GM19468 (cell line): ENCODE measurements around the gene CATSPER3.

Experiments
- ATAC-seq: cut with Tn5 transposase; IDR thresholded peaks from one replicate; pipeline ENCODE4 v1.9.1; 2021; ENCODE audit warnings: mild to moderate bottlenecking, moderate library complexity, moderate number of reproducible peaks; ENCODE audit not compliant: unreplicated experiment; ENCODE audit errors: extremely low read depth

The CATSPER3 gene

DNA sequence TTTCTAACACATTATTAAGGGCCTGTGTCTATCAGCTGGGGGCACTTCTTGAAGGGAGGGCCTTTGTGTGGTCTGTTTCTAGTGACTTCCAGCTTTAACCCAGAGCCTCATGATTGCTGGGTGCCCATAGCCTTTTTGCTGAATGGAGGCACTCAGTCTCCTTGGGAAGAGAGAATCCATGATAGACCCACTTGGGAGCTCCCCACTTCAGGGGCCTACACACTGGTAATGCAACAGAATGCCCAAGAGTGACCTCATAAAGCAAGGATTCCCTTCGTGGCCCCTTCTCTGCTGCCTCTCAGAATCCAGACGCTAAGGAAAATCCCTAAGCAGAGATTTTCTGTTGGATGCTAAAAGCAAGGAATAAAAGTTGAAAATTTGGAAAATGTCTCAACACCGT, at the start of gene CATSPER3:
TSS of gene CATSPER3 (plus strand) at position 301 of the 400 bp plus-strand sequence. CDS start at position 386, 85 bp downstream.
- ATAC-seq, result no peak

DNA sequence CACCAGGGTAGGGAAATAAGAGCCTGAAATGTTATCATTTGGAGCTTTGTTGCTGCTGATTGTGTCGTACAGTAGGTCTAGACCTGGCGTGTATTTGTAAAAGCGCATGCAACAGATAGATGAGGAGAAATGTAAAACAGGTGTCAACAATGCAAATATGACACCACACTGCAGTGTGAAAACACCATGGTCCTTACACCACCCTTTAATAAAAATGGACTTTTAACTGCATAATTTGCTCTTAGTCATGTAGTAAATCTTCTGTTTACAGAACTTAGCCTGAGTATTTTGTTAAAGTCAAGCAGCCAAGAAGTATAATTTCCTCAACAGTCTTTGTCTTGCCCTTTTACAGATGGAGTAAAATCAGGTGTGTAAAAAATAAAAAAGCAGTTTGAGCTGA, 48.8 kb upstream of the CATSPER3 start:
- no peak for ATAC-seq

DNA sequence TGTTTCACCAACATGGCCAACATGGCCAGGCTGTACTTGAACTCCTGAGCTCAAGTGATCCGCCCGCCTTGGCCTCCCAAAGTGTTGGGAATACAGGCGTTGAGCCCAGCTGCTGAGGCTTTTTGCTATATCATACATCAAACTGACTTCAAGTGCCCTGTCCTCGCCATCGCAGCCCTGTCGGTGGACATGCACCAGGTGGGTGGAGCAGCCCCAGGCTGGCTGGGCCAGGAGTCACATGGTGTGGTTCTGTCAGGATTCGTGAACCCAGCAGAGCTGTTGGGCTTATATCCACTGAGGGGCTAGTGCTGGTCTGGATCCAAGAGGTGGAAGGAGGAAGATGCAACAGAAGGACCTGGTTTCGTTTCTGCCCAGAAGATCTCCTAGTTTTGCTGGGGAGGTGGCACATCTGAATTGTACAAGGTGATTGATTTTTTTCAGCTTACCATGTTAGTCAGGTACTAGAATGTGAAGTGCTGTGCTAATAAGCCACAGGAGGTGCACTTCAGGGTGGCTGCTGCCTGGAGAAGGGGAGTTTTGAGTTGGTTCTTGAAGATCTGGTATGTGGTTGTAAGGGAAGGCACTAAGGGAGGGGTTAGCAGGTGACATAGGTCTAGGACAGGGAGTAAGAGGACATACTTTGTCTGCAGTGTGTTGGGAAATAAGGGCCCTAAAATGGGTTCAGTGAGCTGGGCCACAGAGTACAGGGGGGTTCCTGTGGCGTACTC, 46.7 kb upstream of the CATSPER3 start:
- ATAC-seq, result no peak

DNA sequence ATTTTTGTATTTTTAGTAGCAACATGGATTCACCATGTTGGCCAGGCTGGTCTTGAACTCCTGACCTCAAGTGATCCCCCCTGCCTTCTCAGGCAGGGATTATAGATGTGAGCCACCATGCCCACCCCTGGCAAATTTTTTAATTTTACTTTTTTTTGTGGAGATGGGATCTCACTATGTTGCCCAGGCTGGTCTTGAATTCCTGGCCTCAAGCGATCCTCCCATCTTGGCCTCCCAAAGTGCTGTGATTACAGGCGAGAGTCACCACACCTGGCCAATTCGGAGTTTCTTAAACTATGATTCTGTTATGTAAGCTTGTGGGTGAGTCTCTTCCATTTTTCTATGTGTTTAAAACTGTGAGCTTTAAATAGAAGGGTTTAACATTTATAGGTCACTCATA, 35.2 kb upstream of the CATSPER3 start:
- no peak for ATAC-seq

DNA sequence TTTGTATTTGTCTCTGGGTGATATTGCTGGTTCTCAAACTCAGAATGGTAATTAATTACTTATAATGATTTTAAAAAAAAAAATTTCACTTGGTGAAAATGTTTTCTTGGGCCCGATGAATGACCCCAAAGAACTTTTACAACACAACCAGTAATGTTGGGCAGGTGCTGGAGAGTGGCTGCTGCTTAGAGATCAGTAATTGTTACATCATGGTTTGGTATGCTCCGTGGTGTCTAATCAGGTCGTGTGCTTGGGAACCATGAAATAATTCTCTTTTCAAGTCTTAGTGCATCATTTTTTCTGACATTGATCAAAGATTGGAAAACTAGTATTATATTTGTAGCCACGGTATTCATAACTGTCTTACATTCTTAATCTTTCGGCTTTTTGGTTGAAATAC, 33.5 kb upstream of the CATSPER3 start:
- no peak for ATAC-seq

DNA sequence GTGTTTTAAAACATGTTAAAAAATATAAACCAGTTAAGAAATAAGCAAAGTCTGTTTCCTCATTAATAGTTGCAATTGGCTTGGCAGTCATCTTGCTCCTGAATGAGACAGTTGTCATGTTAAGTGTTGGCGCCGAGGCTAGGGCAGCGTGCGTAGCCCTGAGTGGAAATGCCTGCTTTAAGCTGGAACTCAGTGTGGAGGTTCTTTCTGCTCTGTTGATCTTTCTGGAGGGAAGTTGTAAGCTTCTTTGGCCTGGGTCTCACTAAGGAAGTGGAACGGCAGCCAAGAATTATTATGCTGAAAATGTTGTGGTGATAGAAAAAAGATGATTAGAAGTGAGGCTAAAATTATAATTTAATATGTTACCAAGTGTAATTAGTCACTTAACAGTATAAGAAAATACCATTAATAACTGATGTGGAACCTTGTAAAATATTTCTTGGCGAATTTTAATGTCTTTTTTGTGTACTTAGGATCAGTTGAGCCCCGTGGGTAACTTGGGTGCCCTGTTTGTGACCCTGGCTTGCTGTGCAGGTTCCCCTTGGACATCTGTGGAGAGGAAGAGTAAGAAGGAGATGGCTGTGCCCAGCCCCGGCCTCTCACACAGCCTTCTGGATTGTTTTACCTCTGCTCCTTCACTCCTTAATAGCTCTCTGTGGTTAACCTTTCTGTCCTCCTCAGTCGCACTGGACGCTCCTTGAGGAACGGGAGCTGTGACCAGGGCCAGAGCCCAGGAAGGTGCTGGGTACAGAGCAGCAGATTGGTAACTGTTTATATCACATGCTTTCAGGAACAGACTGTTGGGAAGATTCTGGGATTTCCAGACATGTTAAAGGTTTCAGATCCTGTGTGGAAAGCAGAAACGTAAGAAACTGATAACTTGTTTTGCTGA, 31.8 kb upstream of the CATSPER3 start:
- no peak for ATAC-seq

DNA sequence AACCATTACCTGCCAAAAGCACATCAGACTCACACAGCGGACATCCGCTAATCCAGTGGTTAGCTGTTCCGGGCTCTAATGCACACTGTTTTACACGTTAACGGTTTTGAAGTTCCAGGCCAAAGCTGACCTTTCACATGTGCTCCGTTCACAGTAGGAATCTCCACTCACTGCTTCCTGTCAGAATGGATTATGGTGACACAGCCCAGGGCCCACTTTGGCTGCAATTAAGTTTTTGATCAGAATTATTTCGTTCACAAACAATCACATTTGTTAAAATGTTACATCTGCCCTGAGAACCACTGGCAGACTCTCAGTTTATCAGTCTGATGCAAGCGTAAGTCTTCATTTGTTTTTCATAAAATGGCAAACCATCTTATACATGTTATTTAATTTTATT, 30.2 kb upstream of the CATSPER3 start:
- no peak for ATAC-seq

DNA sequence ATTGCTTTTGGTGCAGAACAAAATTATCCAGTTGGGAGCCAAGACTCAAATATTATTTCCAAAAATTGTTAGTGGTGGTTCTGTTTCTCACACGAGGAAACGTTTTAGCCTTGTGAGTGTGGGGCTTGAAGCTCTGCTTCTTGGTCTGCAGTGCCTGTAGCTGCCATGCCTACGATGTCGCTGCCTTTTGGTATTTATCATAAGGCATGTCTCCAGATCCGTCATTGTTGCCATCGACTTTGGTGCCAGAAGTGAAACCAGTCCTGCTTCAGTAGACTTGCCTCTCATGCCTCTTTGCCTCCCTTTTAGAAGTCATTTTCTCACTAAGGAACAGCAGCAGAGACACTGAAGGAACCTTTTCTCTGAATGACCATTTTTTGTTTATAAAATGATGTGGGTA, 29.7 kb upstream of the CATSPER3 start:
- no peak for ATAC-seq

DNA sequence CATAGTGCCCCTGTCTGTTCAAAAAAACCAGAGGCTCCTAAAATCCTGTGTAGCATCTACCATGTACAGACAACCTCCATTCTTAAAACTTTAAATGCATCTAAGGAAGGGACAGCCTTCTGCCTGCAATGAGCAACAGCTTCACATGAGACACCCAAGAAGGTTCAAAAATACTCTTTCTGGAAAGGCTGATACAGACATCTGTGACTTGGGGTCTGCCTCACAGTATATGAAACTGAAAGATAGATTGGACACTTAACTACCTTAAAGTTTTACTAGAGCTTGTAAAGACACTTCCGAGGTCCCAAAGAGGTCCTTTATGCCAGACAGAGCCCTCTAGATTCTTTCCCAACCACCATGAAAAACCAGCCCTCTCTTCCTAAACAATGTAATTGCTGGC, 28.2 kb upstream of the CATSPER3 start:
- ATAC-seq, result no peak

DNA sequence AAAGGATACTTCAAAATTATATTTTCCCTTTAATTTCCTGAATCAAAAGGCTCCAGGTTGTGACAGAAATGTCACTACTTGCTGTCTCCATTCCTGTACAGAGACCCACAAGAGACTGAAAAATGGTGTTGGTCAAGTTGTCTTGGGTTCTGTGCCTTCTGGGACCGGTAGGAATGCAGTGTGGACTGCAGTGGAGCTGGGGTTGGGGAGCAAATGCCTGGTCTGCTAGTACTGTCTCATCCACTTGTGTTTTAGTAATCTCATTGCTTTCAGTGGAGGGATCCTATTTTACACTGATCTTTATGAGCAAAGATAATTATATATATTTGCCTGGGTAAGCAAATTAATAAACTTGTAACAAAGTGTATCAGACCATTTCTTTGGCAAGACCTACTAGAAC, 24.2 kb upstream of the CATSPER3 start:
- no peak for ATAC-seq

DNA sequence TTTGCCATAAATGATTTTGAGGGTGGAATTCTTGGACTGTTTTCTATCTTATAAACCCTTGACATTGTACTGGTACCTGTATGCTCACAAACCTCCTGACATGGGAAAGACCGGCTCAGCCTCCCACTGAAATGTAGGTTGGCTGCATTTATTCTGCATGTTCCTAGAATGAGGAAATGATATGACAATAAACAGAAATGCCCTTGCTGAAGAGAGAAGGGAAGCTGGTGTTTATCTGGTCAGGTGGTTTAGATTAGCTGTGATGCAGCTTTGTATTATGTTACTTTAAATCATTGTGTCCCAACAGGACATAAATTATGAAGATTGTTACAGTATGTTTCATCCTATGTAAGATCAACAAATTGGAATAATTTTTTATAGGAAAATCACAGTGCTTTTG, 23.1 kb upstream of the CATSPER3 start:
- no peak for ATAC-seq

DNA sequence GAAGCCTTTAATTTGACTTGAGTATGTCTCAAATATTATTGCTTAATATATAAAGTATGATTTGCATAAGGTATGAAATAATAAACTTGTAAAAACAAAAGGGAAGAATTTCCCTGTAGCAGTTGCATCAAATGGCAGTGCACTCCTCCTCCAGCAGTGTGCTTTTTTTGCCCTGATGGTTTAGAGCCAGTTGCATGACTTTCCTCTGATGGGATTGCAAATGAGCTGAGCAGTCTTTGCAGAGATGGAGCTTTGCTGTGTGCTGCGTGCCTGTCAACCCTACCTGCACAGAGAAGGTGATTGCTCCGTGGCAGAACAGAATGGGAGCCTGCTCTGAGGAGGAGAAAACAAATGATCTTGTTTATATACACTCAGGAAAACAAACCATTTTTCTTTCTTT, 22.7 kb upstream of the CATSPER3 start:
- no peak for ATAC-seq

DNA sequence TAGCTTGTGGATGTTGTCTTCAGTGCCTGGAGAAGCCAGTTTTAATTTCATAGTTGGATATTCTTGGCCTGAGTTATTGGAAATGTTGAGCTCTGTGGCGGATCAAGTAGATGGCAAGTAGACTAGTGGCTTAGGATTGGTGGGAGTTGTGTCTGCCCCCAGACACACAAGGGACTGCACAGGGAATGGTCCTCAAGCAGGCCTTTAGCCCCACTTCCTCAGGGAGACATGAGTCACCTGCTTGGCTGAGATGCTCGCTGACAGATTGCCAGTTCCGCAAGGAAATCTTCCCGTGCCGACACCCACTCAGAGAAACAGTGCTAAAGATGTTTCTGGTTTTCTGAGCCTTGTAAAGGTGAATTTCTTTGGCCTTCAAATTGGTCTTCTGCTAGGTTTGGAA, 18.8 kb upstream of the CATSPER3 start:
- no peak for ATAC-seq

DNA sequence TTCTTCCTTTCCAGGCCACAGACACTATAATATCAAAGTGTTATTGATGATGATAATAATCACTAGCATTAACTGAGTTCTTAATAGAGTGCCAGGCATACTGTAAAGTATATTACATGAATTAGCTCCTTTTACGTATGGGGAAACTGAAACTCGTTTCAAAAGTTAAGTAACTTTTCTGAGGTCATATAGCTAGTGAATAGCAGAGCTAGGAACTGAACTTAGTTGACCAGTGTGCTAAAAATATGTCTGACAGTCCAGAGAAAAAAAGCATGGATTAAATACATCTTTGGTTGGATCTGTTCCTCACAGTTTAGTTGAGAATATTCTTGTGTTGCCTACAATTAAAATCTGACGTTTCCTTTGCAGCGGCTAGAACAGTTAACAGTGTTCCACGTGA, 18.4 kb upstream of the CATSPER3 start:
- no peak for ATAC-seq

DNA sequence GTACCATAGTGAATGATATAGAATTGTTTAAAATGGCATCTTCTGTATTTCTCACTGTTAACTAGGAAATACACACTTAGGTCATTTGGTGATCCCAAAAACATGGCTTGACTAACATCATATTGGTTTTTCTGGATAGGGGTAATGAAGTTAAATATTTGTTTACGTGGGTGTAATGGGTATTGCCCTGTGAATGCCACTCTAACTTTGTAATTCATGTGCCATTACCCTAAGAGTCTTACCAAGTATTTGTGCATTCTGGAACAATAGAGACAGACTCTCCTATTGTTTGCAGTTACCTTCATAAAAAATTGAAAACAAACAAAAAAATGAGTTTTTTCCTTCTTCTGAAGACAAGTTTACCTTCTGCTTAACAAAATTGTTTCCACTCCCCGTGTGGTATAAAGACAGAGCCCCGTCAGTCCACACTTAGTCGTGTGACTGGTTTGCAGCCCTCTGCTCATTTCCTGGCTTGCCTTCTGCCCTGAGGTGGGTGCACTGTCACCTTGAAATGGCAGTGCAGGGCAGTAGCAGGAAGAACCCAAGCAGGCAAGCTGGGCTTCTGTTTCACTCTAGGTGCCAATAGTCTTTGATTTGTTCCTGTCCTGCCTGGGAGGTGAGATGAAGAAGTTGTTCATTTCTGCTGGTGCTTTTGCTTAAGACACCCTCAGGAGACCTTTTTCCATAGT, 9.6 kb upstream of the CATSPER3 start:
- no peak for ATAC-seq

DNA sequence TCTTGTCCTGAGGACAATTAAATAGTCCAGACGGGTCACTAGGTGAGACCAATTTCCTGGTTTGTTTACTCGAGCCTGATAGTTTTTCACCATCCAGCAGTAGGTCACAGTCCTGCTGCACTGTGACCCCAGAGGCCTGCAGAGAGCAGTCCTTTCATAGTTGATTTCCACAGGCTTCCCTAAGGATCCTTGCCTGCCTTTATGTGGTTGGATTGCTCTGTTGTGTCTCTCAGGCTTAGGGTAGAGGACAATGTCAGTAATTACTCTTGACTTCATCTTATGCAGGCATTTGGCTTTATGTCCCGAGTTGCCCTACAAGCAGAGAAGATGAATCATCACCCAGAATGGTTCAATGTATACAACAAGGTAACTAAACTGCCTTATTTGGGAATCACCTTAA, 9.0 kb upstream of the CATSPER3 start:
- no peak for ATAC-seq

DNA sequence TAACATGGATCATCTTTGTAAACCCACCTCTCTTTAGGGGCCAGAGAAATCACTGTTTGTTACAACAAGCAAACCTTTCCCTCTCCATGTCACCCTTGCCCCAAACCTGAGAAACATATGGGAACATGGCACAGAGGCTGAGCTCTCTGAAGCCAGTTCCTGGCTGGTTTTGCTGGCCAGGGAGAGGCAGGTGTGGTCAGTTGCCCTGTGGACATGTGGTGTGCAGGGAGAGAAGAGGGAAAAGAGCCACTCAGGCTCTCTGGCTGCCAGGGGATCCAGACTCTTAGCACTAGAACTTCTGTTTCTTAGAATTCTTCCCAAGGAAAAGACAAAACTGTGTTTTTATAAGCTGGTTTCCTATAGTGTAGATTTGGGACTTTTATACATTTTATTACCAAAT, 4.6 kb upstream of the CATSPER3 start:
- no peak for ATAC-seq

DNA sequence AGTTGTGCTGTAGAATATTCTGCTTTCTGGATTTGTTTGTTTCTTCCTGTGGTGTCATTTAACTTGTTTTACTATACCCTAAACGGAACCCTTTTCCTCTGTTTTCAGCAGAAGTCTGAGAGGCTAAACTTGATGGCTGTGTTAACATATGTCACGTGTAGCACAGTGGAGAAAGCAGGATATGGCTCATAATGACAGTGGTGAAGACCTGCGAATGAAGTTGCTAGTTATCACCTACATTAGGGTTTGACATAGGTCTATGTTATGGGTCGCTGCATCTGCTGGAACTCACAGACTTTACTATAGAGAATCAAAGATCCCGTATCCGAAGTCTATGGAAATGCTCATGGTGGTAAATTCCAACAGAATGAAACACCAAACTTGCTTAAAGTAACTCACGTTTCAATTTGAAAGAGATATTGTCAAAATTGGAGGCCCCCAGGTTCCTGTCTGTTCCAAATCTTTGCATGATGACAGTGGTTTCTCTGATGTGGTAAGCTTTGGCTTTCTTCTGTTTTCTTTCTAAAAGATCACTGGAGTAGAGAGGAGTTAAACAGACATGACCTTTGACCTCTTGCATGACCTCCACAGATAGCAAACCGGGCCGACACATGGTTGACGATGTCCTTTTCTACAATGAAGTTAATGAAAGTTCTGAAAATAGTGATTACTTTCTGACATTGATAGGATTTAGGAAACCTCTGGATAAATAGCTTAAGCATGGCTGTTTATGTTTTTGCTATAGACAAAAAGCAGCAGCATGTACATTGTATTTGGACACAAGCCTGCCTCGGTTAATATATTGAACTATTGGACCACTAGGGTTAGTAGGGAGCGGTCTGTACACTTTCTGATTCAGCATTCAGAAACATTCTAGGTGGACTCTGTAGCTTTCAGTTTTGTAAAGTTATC, 3.1 kb upstream of the CATSPER3 start:
- no peak for ATAC-seq

DNA sequence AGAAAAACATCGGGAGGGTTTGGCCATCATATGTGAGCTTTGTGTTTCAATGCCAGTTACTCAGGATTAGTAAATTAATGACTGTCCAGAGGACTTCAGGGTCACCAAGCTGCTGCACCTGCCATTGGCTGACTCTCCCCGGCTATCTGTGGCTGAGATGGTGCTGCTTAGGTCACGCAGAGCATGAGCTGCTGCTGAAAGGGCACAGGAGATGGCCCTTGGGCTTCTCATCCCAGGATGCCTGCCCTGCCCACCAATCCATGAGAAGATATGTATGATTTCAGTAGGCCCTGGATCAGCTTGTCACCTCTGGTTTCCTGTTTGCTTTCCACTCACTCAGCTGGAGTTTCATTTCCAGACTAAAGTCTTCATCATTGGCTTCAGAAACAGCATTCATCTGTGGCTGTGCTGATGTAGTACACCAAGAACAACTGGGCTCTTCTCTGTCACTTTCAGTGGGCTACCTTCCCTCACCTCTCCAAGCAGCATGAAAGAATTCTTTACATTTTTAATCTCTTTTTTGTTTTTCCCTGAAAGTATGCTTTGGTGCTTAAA, 2.4 kb upstream of the CATSPER3 start:
- ATAC-seq, result no peak

DNA sequence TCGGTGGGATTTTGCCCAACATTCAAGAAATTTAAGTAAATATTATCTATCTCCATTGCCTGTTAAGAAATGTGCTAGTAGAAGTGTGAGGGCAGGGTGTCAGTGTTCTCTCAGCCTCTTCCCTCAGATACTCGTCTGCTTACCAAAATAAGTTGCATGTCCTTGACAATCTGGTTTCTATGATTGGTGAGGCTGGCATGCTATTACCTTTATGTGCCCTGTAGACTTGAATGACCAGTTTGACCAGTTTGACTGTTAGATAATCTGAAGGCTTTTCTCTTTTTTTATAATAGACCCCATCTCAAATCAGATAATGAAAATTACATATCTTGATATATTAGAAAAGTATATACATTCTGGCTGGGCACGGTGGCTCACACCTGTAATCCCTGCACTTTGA, 348 bp downstream of the CATSPER3 start:
- ATAC-seq, result no peak
